Calu3 (cell line): Measurements from ENCODE around the gene COPZ1. TPM values are rescaled to one million over a fixed set of nuclear protein-coding genes. Genes with fewer than 3 reads are reported as not detected.

Source experiments
- BruUV-seq: library from RNA; stranded (reverse); fragments of 400-500 nt; replicated peaks from 2 replicates; lab custom pipeline; 2021; lab: Mats Ljungman, UMichigan
- CTCF ChIA-PET: fragments of 300-600 bp; sonication (Branson Sonifier 250); formaldehyde crosslinking; loops from one replicate; lab custom pipeline; 2022; ENCODE audit warnings: antibody characterized with exemption; lab: Charles Lee
- DNase-seq: peaks from one replicate; pipeline ENCODE4 v3.0.0; 2022
- H3K27ac Mint-ChIP-seq: one replicate; pipeline ENCODE4 v1.8.0; 2022; ENCODE audit warnings: mixed read lengths; ENCODE audit not compliant: unreplicated experiment
- H3K27me3 Mint-ChIP-seq: one replicate; pipeline ENCODE4 v1.8.0; 2022; ENCODE audit warnings: mixed read lengths; ENCODE audit not compliant: unreplicated experiment
- H3K36me3 Mint-ChIP-seq: one replicate; pipeline ENCODE4 v1.8.0; 2022; ENCODE audit warnings: mild to moderate bottlenecking, moderate library complexity, mixed read lengths; ENCODE audit not compliant: insufficient read depth, unreplicated experiment
- H3K4me1 Mint-ChIP-seq: one replicate; pipeline ENCODE4 v1.8.0; 2022; ENCODE audit warnings: mild to moderate bottlenecking, low read depth, mixed read lengths; ENCODE audit not compliant: unreplicated experiment
- H3K4me3 Mint-ChIP-seq: one replicate; pipeline ENCODE4 v1.8.0; 2022; ENCODE audit warnings: mild to moderate bottlenecking, low read depth, moderate library complexity, mixed read lengths; ENCODE audit not compliant: unreplicated experiment
- H3K9me3 Mint-ChIP-seq: one replicate; pipeline ENCODE4 v1.8.0; 2022; ENCODE audit warnings: low read depth, mixed read lengths; ENCODE audit not compliant: unreplicated experiment
- intact Hi-C: fragments of 100-400 bp; cut with micrococcal nuclease; formaldehyde crosslinking; loops from one replicate; pipeline ENCODE4 v1.10.0; 2022; ENCODE audit not compliant: unreplicated experiment
- total RNA-seq: library from RNA; stranded (reverse); gene quantifications from 2 replicates; pipeline ENCODE4 v1.2.3, GENCODE V29; 2022
- TF ChIP-seq, protein P1 (sequence below): fragments of 200-600 bp; IDR thresholded peaks from one replicate; pipeline ENCODE4 v1.8.0; 2022; ENCODE audit warnings: antibody characterized with exemption; ENCODE audit not compliant: unreplicated experiment

Gene COPZ1
- total RNA-seq, 1 experiment from 2014 or later = 173 TPM

DNA sequence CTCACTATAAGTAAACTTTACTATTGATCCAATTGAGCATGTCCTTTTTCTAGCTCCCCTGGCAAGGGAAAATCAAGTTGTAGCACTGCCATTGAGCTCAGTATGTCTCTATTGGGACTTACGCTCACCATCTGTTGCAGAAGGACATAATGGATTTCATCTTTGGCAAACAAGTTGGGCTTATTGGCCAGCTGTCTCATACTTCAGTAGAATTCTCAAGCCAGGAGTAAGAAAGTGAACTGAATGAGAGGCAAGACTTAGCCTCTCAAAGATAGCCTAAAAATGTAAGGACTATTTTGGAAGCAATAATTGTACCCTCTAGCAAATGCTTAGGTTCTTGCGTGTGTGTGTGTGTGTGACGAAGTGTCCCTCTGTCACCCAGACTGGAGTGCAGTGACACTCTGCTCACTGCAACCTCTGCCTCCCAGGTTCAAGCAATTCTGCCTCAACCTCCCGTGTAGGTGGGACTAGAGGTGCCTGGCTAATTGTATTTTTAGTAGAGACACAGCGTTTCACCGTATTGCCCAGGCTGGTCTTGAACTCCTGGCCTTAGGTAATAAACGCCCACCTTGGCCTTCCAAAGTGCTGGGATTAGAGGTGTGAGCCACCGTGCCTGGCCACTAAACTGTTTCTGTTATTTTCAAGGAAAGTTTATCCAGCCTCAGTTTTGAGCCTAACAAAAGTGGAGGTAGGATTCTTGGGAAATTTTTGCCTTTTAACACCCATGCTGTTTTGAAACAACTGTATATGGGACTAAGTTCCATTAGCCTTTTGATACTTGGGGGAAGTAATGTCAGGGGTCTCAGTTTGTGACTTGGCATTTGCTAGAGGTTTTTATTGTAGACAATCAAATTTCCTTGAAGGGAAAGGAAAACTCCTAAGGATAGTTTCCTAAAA, 37.4 kb upstream of the COPZ1 start:
- intact Hi-C loops = no loop called here
- BruUV-seq = no TSS peak
- Mint-ChIP-seq H3K4me3 (no peak overlapping the region), H3K27ac (no peak overlapping the region), H3K9me3 (no peaks in the 10 kb centered on the region), H3K27me3 (no peaks in the 10 kb centered on the region), H3K4me1 (peaks cover 34% of the 10 kb centered on the region), H3K36me3 (peaks cover 6% of the 10 kb centered on the region)
- CTCF ChIA-PET = interaction anchor here (1.0 to 1.8 kb wide), 3 partner anchors 37 to 83 kb away, joined by 3 to 9 read pairs (median 5); partner anchors contain the start of gene COPZ1
- TF ChIP-seq, protein P1, sequence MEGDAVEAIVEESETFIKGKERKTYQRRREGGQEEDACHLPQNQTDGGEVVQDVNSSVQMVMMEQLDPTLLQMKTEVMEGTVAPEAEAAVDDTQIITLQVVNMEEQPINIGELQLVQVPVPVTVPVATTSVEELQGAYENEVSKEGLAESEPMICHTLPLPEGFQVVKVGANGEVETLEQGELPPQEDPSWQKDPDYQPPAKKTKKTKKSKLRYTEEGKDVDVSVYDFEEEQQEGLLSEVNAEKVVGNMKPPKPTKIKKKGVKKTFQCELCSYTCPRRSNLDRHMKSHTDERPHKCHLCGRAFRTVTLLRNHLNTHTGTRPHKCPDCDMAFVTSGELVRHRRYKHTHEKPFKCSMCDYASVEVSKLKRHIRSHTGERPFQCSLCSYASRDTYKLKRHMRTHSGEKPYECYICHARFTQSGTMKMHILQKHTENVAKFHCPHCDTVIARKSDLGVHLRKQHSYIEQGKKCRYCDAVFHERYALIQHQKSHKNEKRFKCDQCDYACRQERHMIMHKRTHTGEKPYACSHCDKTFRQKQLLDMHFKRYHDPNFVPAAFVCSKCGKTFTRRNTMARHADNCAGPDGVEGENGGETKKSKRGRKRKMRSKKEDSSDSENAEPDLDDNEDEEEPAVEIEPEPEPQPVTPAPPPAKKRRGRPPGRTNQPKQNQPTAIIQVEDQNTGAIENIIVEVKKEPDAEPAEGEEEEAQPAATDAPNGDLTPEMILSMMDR = no peak
- DNase-seq = no peak

DNA sequence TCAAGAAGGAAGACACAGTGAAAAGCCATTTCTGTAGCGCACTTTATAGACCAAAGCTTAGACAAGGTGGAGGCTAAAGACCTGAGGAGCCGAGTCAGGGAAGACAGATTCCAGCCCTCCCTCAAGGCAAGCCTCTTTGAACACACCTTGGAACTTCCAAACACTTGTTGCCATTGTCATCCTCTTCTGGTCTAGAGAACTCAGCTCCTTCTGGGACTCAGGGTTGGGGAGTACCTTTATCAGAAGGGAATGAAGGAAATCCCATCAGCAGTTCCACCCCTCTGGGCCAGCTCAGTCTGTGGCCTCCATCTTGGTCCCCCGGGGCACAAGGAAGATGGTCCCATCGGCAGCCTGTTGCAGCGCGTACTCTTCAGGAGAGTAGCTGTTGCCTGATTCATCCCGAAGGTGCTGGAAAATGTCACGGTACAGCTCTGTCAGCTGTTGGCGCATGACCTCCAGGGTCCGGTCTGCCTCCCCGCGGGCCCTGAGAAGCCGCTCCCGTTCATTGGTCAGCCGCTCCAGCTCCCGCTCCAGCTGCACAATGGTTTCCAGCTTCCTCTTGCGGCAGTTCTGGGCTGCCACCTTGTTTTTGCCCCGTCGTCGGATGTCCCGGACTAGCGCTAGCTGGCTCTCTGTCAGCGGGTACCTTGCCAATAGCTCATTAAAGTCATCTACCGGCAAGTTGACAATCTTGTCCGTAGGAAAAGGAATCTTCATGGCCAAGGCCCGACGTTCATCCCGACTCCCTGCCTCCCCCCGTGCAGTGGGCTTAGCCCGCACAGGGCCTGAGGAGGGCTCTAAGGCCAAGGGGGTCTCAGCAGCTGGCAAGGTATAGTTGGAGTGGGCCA, 32.6 kb upstream of the COPZ1 start:
- no peak overlapping the region for H3K4me3 Mint-ChIP-seq
- CTCF ChIA-PET = interaction anchor here (1.5 to 5.6 kb wide), 3 partner anchors 27 to 67 kb away, joined by 3 to 37 read pairs (median 13); partner anchors contain the start of gene COPZ1
- no peaks in the 10 kb centered on the region for H3K27me3 Mint-ChIP-seq
- intact Hi-C loops = no loop called here
- DNase-seq = no peak
- peaks cover 9% of the 10 kb centered on the region for H3K4me1 Mint-ChIP-seq
- TF ChIP-seq, protein P1 = no peak
- no TSS peak for BruUV-seq
- H3K36me3 Mint-ChIP-seq = peaks cover 6% of the 10 kb centered on the region
- no peaks in the 10 kb centered on the region for H3K9me3 Mint-ChIP-seq
- peak overlapping the region; percentile 24 for H3K27ac Mint-ChIP-seq

DNA sequence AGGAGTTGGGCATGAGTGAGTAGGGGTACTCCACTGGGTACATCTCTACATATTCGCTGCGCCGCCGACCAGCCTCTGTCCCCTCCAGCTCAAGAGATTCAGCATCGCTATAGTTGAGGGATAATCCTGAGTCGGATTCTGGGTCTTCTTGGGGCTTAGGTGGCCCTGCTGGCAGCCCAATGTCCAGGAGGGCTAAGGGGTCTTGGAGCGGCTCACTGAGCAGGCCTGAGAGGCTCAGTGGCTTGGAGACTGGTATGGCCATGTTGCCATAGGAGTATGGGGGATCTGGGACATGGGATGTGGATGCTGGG, 32.0 kb upstream of the COPZ1 start:
- BruUV-seq = no TSS peak
- CTCF ChIA-PET = interaction anchor here (1.5 to 5.6 kb wide), 3 partner anchors 27 to 66 kb away, joined by 3 to 37 read pairs (median 13); partner anchors contain the start of gene COPZ1
- intact Hi-C loops = no loop called here

More for the DNA sequence above, 32.0 kb upstream of the COPZ1 start:
- Mint-ChIP-seq H3K36me3 (peaks cover 6% of the 10 kb centered on the region), H3K9me3 (no peaks in the 10 kb centered on the region), H3K27me3 (no peaks in the 10 kb centered on the region), H3K27ac (peak overlapping the region; percentile 24), H3K4me1 (peaks cover 9% of the 10 kb centered on the region), H3K4me3 (no peak overlapping the region)
- DNase-seq = no peak
- TF ChIP-seq, protein P1 = no peak
